GM12873 (cell line): ENCODE measurements around the gene PRR16.

Source experiments
- CTCF ChIP-seq: IDR thresholded peaks from 2 replicates; pipeline ENCODE4 v1.5.1; 2012; ENCODE audit warnings: low read depth, mild to moderate bottlenecking, moderate library complexity, low read length, control low read depth; ENCODE audit not compliant: insufficient read depth; ENCODE audit errors: missing control alignments

Gene PRR16

GRCh38 chr5:120538149-120538548 lies 74.0 kb downstream of the PRR16 start:
- no peak for TF ChIP-seq CTCF

- TF ChIP-seq CTCF = no peak
Observed at GRCh38 chr5:120538644-120539043, 74.5 kb downstream of the PRR16 start.

GRCh38 chr5:120539471-120539870 lies 75.4 kb downstream of the PRR16 start:
- TF ChIP-seq CTCF = no peak

GRCh38 chr5:120540097-120540496 lies 76.0 kb downstream of the PRR16 start:
- no peak for TF ChIP-seq CTCF

GRCh38 chr5:120544043-120544442 lies 79.9 kb downstream of the PRR16 start:
- TF ChIP-seq CTCF = no peak

GRCh38 chr5:120545007-120545406 lies 80.9 kb downstream of the PRR16 start:
- TF ChIP-seq CTCF = no peak

- TF ChIP-seq CTCF = no peak
Observed at GRCh38 chr5:120545951-120546350, 81.9 kb downstream of the PRR16 start.
